B cell (primary cell): ENCODE results near the gene RBM19. TPM values are rescaled to one million over a fixed set of nuclear protein-coding genes. Genes with fewer than 3 reads are reported as not detected.

Source experiments
- ATAC-seq: fragments of 200-7000 bp; cut with Tn5 transposase; one replicate; pipeline ENCODE4 v1.10.0; 2021; ENCODE audit warnings: low read depth, mild to moderate bottlenecking, moderate number of reproducible peaks, moderate library complexity
- CTCF ChIA-PET: fragments of 350-600 bp; sonication (Branson Sonifier 250); formaldehyde crosslinking; loops from one replicate; lab custom pipeline; 2021; ENCODE audit warnings: antibody characterized with exemption, inconsistent platforms; lab: Charles Lee
- POLR2A ChIA-PET: fragments of 350-600 bp; sonication (Branson Sonifier 250); formaldehyde crosslinking; loops from one replicate; lab custom pipeline; 2021; ENCODE audit warnings: antibody characterized with exemption; lab: Charles Lee
- DNase-seq: peaks from one replicate; pipeline ENCODE4 v3.0.0; 2013
- H2AFZ ChIP-seq: 2 replicates; pipeline ENCODE4 v1.6.1; 2012; ENCODE audit warnings: mild to moderate bottlenecking, low read depth, low read length; ENCODE audit not compliant: insufficient read depth, poor library complexity, severe bottlenecking
- H3K27ac ChIP-seq, 2 donors: 1 replicate in 1 of 2; 2 replicates in 1 of 2; pipeline ENCODE4 v1.5.1; 2012 to 2013; ENCODE audit warnings: low read length in 2 of 2, mild to moderate bottlenecking in 2 of 2, moderate library complexity in 1 of 2
- H3K27me3 ChIP-seq, 4 experiments: fragments of 200-600 bp in 1 of 4; sonication (generic) in 1 of 4; replicated peaks in 1 of 4; 1 replicate in 2 of 4; 2 replicates in 2 of 4; pipeline versions ENCODE4 v1.6.1 to v1.7.0; 2013 to 2016; ENCODE audit warnings: low read length in 3 of 4, mild to moderate bottlenecking in 2 of 4, mixed read lengths in 1 of 4, moderate library complexity in 1 of 4; ENCODE audit not compliant: insufficient read depth in 4 of 4, control insufficient read depth in 3 of 4; ENCODE audit errors: control extremely low read depth in 1 of 4
- H3K36me3 ChIP-seq, 2 experiments: replicated peaks in 1 of 2; 1 replicate in 1 of 2; 2 replicates in 1 of 2; pipeline versions ENCODE4 v1.6.1 to v1.7.1; 2013; ENCODE audit warnings: low read length in 1 of 2; ENCODE audit not compliant: insufficient read depth in 2 of 2, control insufficient read depth in 1 of 2; ENCODE audit errors: control extremely low read depth in 1 of 2, extremely low read depth in 1 of 2
- H3K4me1 ChIP-seq, 2 donors: fragments of 200-600 bp in 1 of 2; sonication (generic) in 1 of 2; 1 replicate in 1 of 2; 2 replicates in 1 of 2; pipeline versions ENCODE4 v1.5.1 to v1.6.1; 2013 to 2017; ENCODE audit warnings: low read length in 2 of 2; ENCODE audit not compliant: control insufficient read depth in 2 of 2, insufficient read depth in 2 of 2
- H3K4me2 ChIP-seq: replicated peaks from 2 replicates; pipeline ENCODE3; 2012; ENCODE audit warnings: mild to moderate bottlenecking, low read depth, low read length; ENCODE audit not compliant: poor library complexity, severe bottlenecking
- H3K4me3 ChIP-seq, 5 experiments: fragments of 200-600 bp in 1 of 5; sonication (generic) in 1 of 5; 1 replicate in 3 of 5; 2 replicates in 2 of 5; pipeline versions ENCODE4 v1.5.1 to v1.7.0; 2011 to 2016; ENCODE audit warnings: low read length in 4 of 5, mild to moderate bottlenecking in 4 of 5, low read depth in 2 of 5, control low read depth in 1 of 5, moderate library complexity in 1 of 5; ENCODE audit not compliant: insufficient read depth in 1 of 5; ENCODE audit errors: control extremely low read depth in 1 of 5, extremely low read depth in 1 of 5
- H3K79me2 ChIP-seq: fragments of 200-600 bp; sonication (generic); one replicate; pipeline ENCODE4 v1.6.0; 2016; ENCODE audit warnings: low read length; ENCODE audit not compliant: control insufficient read depth, insufficient read depth
- H3K9ac ChIP-seq: fragments of 200-600 bp; sonication (generic); 2 replicates; pipeline ENCODE4 v1.6.1; 2017; ENCODE audit warnings: mild to moderate bottlenecking, low read length, moderate library complexity
- H3K9me3 ChIP-seq, 3 donors: one replicate each; pipeline versions ENCODE4 v1.6.1 to v1.7.1; 2013; ENCODE audit warnings: low read length in 2 of 3; ENCODE audit not compliant: control insufficient read depth in 2 of 3, insufficient read depth in 1 of 3; ENCODE audit errors: control extremely low read depth in 1 of 3
- H4K20me1 ChIP-seq: 2 replicates; pipeline ENCODE4 v1.6.0; 2012; ENCODE audit warnings: mild to moderate bottlenecking, low read length; ENCODE audit not compliant: insufficient read depth, control insufficient read depth, poor library complexity, severe bottlenecking
- H3K27ac Mint-ChIP-seq: one replicate; pipeline ENCODE4 v1.8.0; 2021; ENCODE audit warnings: mixed read lengths
- H3K27me3 Mint-ChIP-seq: one replicate; pipeline ENCODE4 v1.8.0; 2021; ENCODE audit warnings: mixed read lengths
- H3K4me1 Mint-ChIP-seq: one replicate; pipeline ENCODE4 v1.8.0; 2021; ENCODE audit warnings: mixed read lengths
- H3K4me3 Mint-ChIP-seq: one replicate; pipeline ENCODE4 v1.8.0; 2021; ENCODE audit warnings: mixed read lengths
- H3K9me3 Mint-ChIP-seq: one replicate; pipeline ENCODE4 v1.8.0; 2022; ENCODE audit warnings: mixed read lengths; ENCODE audit not compliant: insufficient read depth
- EZH2 ChIP-seq: IDR thresholded peaks from 2 replicates; pipeline ENCODE4 v1.6.1; 2012; ENCODE audit warnings: borderline replicate concordance, low read depth, mild to moderate bottlenecking, moderate library complexity, low read length; ENCODE audit not compliant: insufficient read depth, poor library complexity, severe bottlenecking
- WGBS: methylation state at CpG from one replicate; pipeline ENCODE4 v1.1.5; 2013; ENCODE audit warnings: missing lambda C conversion rate; ENCODE audit not compliant: insufficient coverage; 5-methylcytosine and 5-hydroxymethylcytosine counted together
- intact Hi-C: fragments of 100-400 bp; cut with micrococcal nuclease; formaldehyde crosslinking; loops from one replicate; pipeline ENCODE4 v1.10.0; 2022
- polyA plus RNA-seq: library from polyadenylated mRNA; depleted of rRNA; stranded (reverse); fragments of >200 nt; gene quantifications from 2 replicates; pipeline ENCODE4 v1.2.3, GENCODE V29; 2012
- total RNA-seq, 2 donors: library from RNA; stranded (reverse); fragments of 120-200 nt in 1 of 2; gene quantifications; 1 replicate in 1 of 2; 2 replicates in 1 of 2; pipeline versions ENCODE4 v1.2.3 to v1.2.4, GENCODE V29; 2013 to 2022
- TF ChIP-seq, protein P1 (sequence below): fragments of 200-600 bp; IDR thresholded peaks from one replicate; pipeline ENCODE4 v1.8.0; 2022; ENCODE audit warnings: antibody characterized with exemption, mild to moderate bottlenecking

Gene RBM19
- total and polyA plus RNA-seq, 2 donors (not counting 1 experiment from before 2014, with no cell fraction given): 43.1 to 90.0 TPM

DNA sequence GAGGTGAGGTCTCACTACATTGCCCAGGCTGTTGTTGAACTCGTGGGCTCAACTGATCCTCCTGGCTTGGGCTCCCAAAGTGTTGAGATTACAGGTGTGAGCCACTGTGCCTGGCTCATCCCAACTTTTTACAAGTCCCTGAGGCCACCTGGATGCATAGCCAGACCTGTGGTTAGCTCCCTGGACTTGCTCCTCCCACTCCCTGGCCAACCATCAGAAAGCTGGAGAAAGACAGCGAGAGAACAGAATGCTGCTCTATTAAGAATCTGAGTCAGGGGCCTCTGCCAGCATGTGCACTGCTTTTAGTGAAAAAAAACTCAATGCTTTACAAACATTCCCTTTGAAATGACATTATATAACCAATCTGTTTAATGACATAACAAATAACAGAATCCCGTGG, 78.2 kb downstream of the RBM19 start:
- Mint-ChIP-seq H3K9me3 (no peaks in the 10 kb centered on the region), H3K4me3 (no peak overlapping the region), H3K4me1 (no peaks in the 10 kb centered on the region), H3K27ac (no peak overlapping the region), H3K27me3 (no peaks in the 10 kb centered on the region)
- peaks cover 0 to 22% of the 10 kb centered on the region in 2 experiments for H3K36me3 ChIP-seq
- ATAC-seq: no peak
- no peak overlapping the region for H3K4me2 ChIP-seq
- H3K27me3 ChIP-seq: no peaks in the 10 kb centered on the region
- H3K9ac ChIP-seq: no peak overlapping the region
- 93% methylated on average over 2 of the region's 3 CpGs for WGBS
- peaks cover 0 to 3% (median 0%) of the 10 kb centered on the region in 3 donors for H3K9me3 ChIP-seq
- TF ChIP-seq EZH2: no peak
- TF ChIP-seq, protein P1, sequence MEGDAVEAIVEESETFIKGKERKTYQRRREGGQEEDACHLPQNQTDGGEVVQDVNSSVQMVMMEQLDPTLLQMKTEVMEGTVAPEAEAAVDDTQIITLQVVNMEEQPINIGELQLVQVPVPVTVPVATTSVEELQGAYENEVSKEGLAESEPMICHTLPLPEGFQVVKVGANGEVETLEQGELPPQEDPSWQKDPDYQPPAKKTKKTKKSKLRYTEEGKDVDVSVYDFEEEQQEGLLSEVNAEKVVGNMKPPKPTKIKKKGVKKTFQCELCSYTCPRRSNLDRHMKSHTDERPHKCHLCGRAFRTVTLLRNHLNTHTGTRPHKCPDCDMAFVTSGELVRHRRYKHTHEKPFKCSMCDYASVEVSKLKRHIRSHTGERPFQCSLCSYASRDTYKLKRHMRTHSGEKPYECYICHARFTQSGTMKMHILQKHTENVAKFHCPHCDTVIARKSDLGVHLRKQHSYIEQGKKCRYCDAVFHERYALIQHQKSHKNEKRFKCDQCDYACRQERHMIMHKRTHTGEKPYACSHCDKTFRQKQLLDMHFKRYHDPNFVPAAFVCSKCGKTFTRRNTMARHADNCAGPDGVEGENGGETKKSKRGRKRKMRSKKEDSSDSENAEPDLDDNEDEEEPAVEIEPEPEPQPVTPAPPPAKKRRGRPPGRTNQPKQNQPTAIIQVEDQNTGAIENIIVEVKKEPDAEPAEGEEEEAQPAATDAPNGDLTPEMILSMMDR: no peak
- intact Hi-C loops: no loop called here
- no peaks in the 10 kb centered on the region for H3K4me1 ChIP-seq
- H3K27ac ChIP-seq: no peak overlapping the region
- CTCF ChIA-PET: no interaction called here
- H2AFZ ChIP-seq: no peak overlapping the region
- no peak for DNase-seq
- POLR2A ChIA-PET: no interaction called here
- no peak overlapping the region for H3K4me3 ChIP-seq
- H4K20me1 ChIP-seq: no peaks in the 10 kb centered on the region
- H3K79me2 ChIP-seq: no peaks in the 10 kb centered on the region

DNA sequence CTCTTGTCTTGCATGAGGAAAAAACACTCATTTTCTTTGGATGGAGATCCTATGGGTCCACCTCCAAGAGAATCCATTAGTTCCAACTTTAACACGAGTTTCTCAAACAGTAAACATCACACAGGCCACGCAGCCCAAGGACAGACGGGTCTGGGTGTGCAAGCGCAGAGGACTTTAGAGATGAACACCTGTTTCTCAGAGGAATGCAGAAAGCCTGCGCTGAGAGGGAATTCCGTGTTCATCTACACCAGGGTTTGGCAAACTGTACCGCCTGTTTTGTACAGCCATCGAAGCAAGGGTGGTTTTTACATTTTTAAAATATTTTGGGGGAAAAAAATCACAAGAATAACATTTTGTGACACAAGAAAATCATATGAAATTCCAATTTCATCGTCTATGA, 79.4 kb downstream of the RBM19 start:
- Mint-ChIP-seq H3K4me1 (no peaks in the 10 kb centered on the region), H3K27ac (no peak overlapping the region), H3K27me3 (no peaks in the 10 kb centered on the region), H3K9me3 (no peaks in the 10 kb centered on the region), H3K4me3 (no peak overlapping the region)
- Histone ChIP-seq H3K9me3 (peaks cover 0 to 3% (median 0%) of the 10 kb centered on the region in 3 donors), H4K20me1 (no peaks in the 10 kb centered on the region), H3K79me2 (no peaks in the 10 kb centered on the region), H3K27me3 (no peaks in the 10 kb centered on the region), H3K36me3 (peaks cover 0 to 20% of the 10 kb centered on the region in 2 experiments), H3K9ac (no peak overlapping the region), H2AFZ (no peak overlapping the region), H3K4me1 (no peaks in the 10 kb centered on the region), H3K27ac (no peak overlapping the region), H3K4me3 (no peak overlapping the region), H3K4me2 (no peak overlapping the region)
- no peak for TF ChIP-seq EZH2
- TF ChIP-seq, protein P1: no peak
- CTCF ChIA-PET: no interaction called here
- intact Hi-C loops: no loop called here
- ATAC-seq (no peak), DNase-seq (no peak)
- WGBS: 100% methylated on average over 5 of the region's 9 CpGs
- POLR2A ChIA-PET: no interaction called here
